Measurements from ENCODE around the gene STPG1. TPM values are rescaled to one million over a fixed set of nuclear protein-coding genes. Genes with fewer than 3 reads are reported as not detected.

Gene STPG1
- total and polyA plus RNA-seq, 7 donors, result 0.89 to 4.2 (median 1.4) TPM

GRCh38 chr1:24425441-24425840 is 11.9 kb upstream of the STPG1 start:
- no peak for TF ChIP-seq CTCF (IDR thresholded peaks at IDR 0.05)
- ATAC-seq, result no peak
- Histone ChIP-seq H3K4me3 (no peak overlapping the region), H3K27ac (no peak overlapping the region), H3K4me1 (no peaks in the 10 kb centered on the region), H3K36me3 (ENCODE audit: insufficient read depth in 1 of 2, low read depth in 1 of 2) (peaks cover 0 to 4% of the 10 kb centered on the region in 2 donors), H3K27me3 (ENCODE audit: insufficient read depth in 3 of 3, low read length in 2 of 3) (no peaks in the 10 kb centered on the region), H3K9me3 (no peaks in the 10 kb centered on the region)
- intact Hi-C loops (cut with DNase I), result loop anchor here in 1 of 2 donors (10.0 kb wide), 1 partner anchor 209 kb away; no protein-coding TSS in a partner anchor
- WGBS, 3 donors, result 73 to 80% (median 74%) methylated on average over 3 of the region's 3 CpGs
- DNase-seq, result no peak

GRCh38 chr1:24424990-24425389 is 11.4 kb upstream of the STPG1 start:
- ATAC-seq, result no peak
- 90 to 94% (median 91%) methylated on average over 3 of the region's 3 CpGs for WGBS, 3 donors
- intact Hi-C loops (cut with DNase I), result loop anchor here in 1 of 2 donors (10.0 kb wide), 1 partner anchor 210 kb away; no protein-coding TSS in a partner anchor
- no peaks in the 10 kb centered on the region for H3K27me3 ChIP-seq (ENCODE audit: insufficient read depth in 3 of 3, low read length in 2 of 3)
- no peak overlapping the region for H3K4me3 ChIP-seq
- H3K27ac ChIP-seq, result no peak overlapping the region
- no peak for DNase-seq
- H3K4me1 ChIP-seq, result no peaks in the 10 kb centered on the region
- no peak for TF ChIP-seq CTCF (IDR thresholded peaks at IDR 0.05)
- H3K9me3 ChIP-seq, result no peaks in the 10 kb centered on the region
- H3K36me3 ChIP-seq (ENCODE audit: insufficient read depth in 1 of 2, low read depth in 1 of 2), result peaks cover 0 to 4% of the 10 kb centered on the region in 2 donors

GRCh38 chr1:24424207-24424606 is 10.6 kb upstream of the STPG1 start:
- intact Hi-C loops (cut with DNase I), result loop anchor here in 1 of 2 donors (10.0 kb wide), 1 partner anchor 211 kb away; no protein-coding TSS in a partner anchor
- ATAC-seq, result no peak
- H3K4me1 ChIP-seq, result no peaks in the 10 kb centered on the region

GRCh38 chr1:24421502-24421901 is 7.9 kb upstream of the STPG1 start:
- DNase-seq (no peak), ATAC-seq (no peak)
- no peaks in the 10 kb centered on the region for H3K4me1 ChIP-seq
- intact Hi-C loops (cut with DNase I), result loop anchor here in 1 of 2 donors (10.0 kb wide), 1 partner anchor 213 kb away; no protein-coding TSS in a partner anchor
- 87 to 92% (median 87%) methylated on average over 2 of the region's 2 CpGs for WGBS, 3 donors
- H3K4me3 ChIP-seq, result no peak overlapping the region
- peaks cover 0 to 4% of the 10 kb centered on the region in 2 donors for H3K36me3 ChIP-seq (ENCODE audit: insufficient read depth in 1 of 2, low read depth in 1 of 2)
- H3K27ac ChIP-seq, result no peak overlapping the region
- no peak for TF ChIP-seq CTCF (IDR thresholded peaks at IDR 0.05)
- H3K27me3 ChIP-seq (ENCODE audit: insufficient read depth in 3 of 3, low read length in 2 of 3), result no peaks in the 10 kb centered on the region
- H3K9me3 ChIP-seq, result no peaks in the 10 kb centered on the region

More at GRCh38 chr1:24424207-24424606, 10.6 kb upstream of the STPG1 start:
- Histone ChIP-seq H3K27me3 (ENCODE audit: insufficient read depth in 3 of 3, low read length in 2 of 3) (no peaks in the 10 kb centered on the region), H3K27ac (no peak overlapping the region), H3K36me3 (ENCODE audit: insufficient read depth in 1 of 2, low read depth in 1 of 2) (peaks cover 0 to 4% of the 10 kb centered on the region in 2 donors), H3K9me3 (no peaks in the 10 kb centered on the region), H3K4me3 (no peak overlapping the region)
- 84 to 90% (median 88%) methylated on average over 5 of the region's 5 CpGs for WGBS, 3 donors
- TF ChIP-seq CTCF (IDR thresholded peaks at IDR 0.05), result no peak
- no peak for DNase-seq

GRCh38 chr1:24420547-24420946 is 7.0 kb upstream of the STPG1 start:
- Histone ChIP-seq H3K4me3 (no peak overlapping the region), H3K27ac (no peak overlapping the region), H3K9me3 (no peaks in the 10 kb centered on the region), H3K4me1 (no peaks in the 10 kb centered on the region), H3K27me3 (ENCODE audit: insufficient read depth in 3 of 3, low read length in 2 of 3) (no peaks in the 10 kb centered on the region), H3K36me3 (ENCODE audit: insufficient read depth in 1 of 2, low read depth in 1 of 2) (peaks cover 0 to 4% of the 10 kb centered on the region in 2 donors)
- DNase-seq, result no peak
- 89 to 92% (median 91%) methylated on average over 4 of the region's 4 CpGs for WGBS, 3 donors
- intact Hi-C loops (cut with DNase I), result loop anchor here in 1 of 2 donors (10.0 kb wide), 1 partner anchor 214 kb away; no protein-coding TSS in a partner anchor
- no peak for ATAC-seq
- no peak for TF ChIP-seq CTCF (IDR thresholded peaks at IDR 0.05)

Measured in psoas muscle (tissue), 8 donors.